Uterus (tissue), 4 donors: ENCODE measurements around the gene KIF27. TPM values are rescaled to one million over a fixed set of nuclear protein-coding genes. Genes with fewer than 3 reads are reported as not detected.
A peak's percentile ranks its signal among the peaks of the same experiment; 100 is the strongest.
"Not testable (repeated sequence)": the region's sequence is repeated elsewhere in the genome, so short reads cannot be mapped to it uniquely, and the experiment has no call there.

Experiments used
- DNase-seq, 2 donors: peaks; one replicate each; pipeline ENCODE4 v3.0.0-alpha.2; 2019 to 2020
- H3K27ac ChIP-seq, 2 donors: fragments of 200-600 bp; sonication (generic); 1 replicate in 1 of 2; 2 replicates in 1 of 2; pipeline ENCODE4 v1.5.1; 2016 to 2018
- H3K27me3 ChIP-seq, 2 donors: fragments of 200-600 bp; sonication (generic); one replicate each; pipeline ENCODE4 v1.5.1; 2018 to 2019; ENCODE audit warnings: control low read depth in 1 of 2
- H3K36me3 ChIP-seq, 2 donors: fragments of 200-600 bp; sonication (generic); one replicate each; pipeline ENCODE4 v1.5.1; 2019; ENCODE audit warnings: control low read depth in 1 of 2
- H3K4me1 ChIP-seq, 2 donors: fragments of 200-600 bp; sonication (generic); one replicate each; pipeline ENCODE4 v1.5.1; 2018 to 2019; ENCODE audit warnings: control low read depth in 1 of 2
- H3K4me3 ChIP-seq, 2 donors: fragments of 200-600 bp; sonication (generic); 1 replicate in 1 of 2; 2 replicates in 1 of 2; pipeline ENCODE4 v1.5.1; 2018 to 2019; ENCODE audit warnings: mild to moderate bottlenecking in 1 of 2
- H3K9me3 ChIP-seq, 2 donors: fragments of 200-600 bp; sonication (generic); one replicate each; pipeline ENCODE4 v1.5.1; 2019; ENCODE audit warnings: control low read depth in 1 of 2
- CTCF ChIP-seq, 4 experiments: fragments of 200-600 bp in 2 of 4; fragments of 450-650 bp in 2 of 4; sonication (generic) in 2 of 4; IDR thresholded peaks; one replicate each; pipeline ENCODE4 v1.5.1; 2016 to 2019; ENCODE audit warnings: antibody characterized with exemption in 4 of 4, mild to moderate bottlenecking in 2 of 4, moderate library complexity in 1 of 4
- POLR2A ChIP-seq, 2 donors: fragments of 450-650 bp; IDR thresholded peaks; one replicate each; pipeline ENCODE4 v1.6.1; 2016; ENCODE audit warnings: antibody characterized with exemption in 2 of 2, mild to moderate bottlenecking in 1 of 2, moderate library complexity in 1 of 2
- intact Hi-C: fragments of 100-400 bp; cut with DNase I; formaldehyde crosslinking; loops from one replicate; pipeline ENCODE4 v1.15.1; 2023; ENCODE audit warnings: low total_unique reads
- total RNA-seq, 4 donors: library from RNA; depleted of rRNA in 3 of 4; stranded (reverse); fragments of >200 nt in 3 of 4; gene quantifications; one replicate each; pipeline versions ENCODE4 v1.1.0 to v1.2.4, GENCODE V29; 2014 to 2023
- donor health status: DM: yes; HTN: yes; CAD: no.

The KIF27 gene
- total RNA-seq, 4 donors from 2014 or later: 4.9 to 23.3 (median 9.6) TPM

GRCh38 chr9:83957248-83957513, 35.9 kb upstream of the KIF27 start:
- DNase-seq: no peak
- Histone ChIP-seq H3K9me3 (no peaks in the 10 kb centered on the region), H3K4me3 (peak overlapping the region; percentile 68 to 72), H3K36me3 (no peaks in the 10 kb centered on the region), H3K27ac (peak overlapping the region; percentile 87), H3K4me1 (no peaks in the 10 kb centered on the region), H3K27me3 (no peaks in the 10 kb centered on the region)
- intact Hi-C loops: no loop called here
- no peak for TF ChIP-seq CTCF (IDR thresholded peaks at IDR 0.05)
- TF ChIP-seq POLR2A (IDR thresholded peaks at IDR 0.05): no peak

- intact Hi-C loops: no loop called here
- Histone ChIP-seq H3K36me3 (no peaks in the 10 kb centered on the region), H3K4me3 (peak overlapping the region; percentile 68 to 72), H3K9me3 (no peaks in the 10 kb centered on the region), H3K4me1 (no peaks in the 10 kb centered on the region), H3K27me3 (no peaks in the 10 kb centered on the region), H3K27ac (peak overlapping the region; percentile 87)
- no peak for TF ChIP-seq POLR2A (IDR thresholded peaks at IDR 0.05)
- TF ChIP-seq CTCF (IDR thresholded peaks at IDR 0.05): no peak
- peak; percentile 56 to 76 for DNase-seq
Measured at GRCh38 chr9:83956436-83957247, 35.4 kb upstream of the KIF27 start.

- intact Hi-C loops: no loop called here
- Histone ChIP-seq H3K4me1 (no peaks in the 10 kb centered on the region), H3K27ac (peak overlapping the region; percentile 87), H3K36me3 (no peaks in the 10 kb centered on the region), H3K9me3 (no peaks in the 10 kb centered on the region), H3K4me3 (peak overlapping the region; percentile 68 to 72), H3K27me3 (no peaks in the 10 kb centered on the region)
- TF ChIP-seq POLR2A (IDR thresholded peaks at IDR 0.05): no peak
- TF ChIP-seq CTCF (IDR thresholded peaks at IDR 0.05): no peak
- peak in 1 of 2 donors; percentile 24 for DNase-seq
Measured at GRCh38 chr9:83956086-83956435, 34.8 kb upstream of the KIF27 start.

- H3K9me3 ChIP-seq, H3K36me3 ChIP-seq, DNase-seq, intact Hi-C loops, H3K27ac ChIP-seq, H3K4me1 ChIP-seq, H3K27me3 ChIP-seq, H3K4me3 ChIP-seq: not testable (repeated sequence)
Measured at GRCh38 chr9:83948096-83948495, 26.9 kb upstream of the KIF27 start.

GRCh38 chr9:83940590-83941303, 19.5 kb upstream of the KIF27 start:
- no peaks in the 10 kb centered on the region for H3K9me3 ChIP-seq
- H3K4me1 ChIP-seq: no peaks in the 10 kb centered on the region
- no peaks in the 10 kb centered on the region for H3K36me3 ChIP-seq
- no peaks in the 10 kb centered on the region for H3K27me3 ChIP-seq
- intact Hi-C loops: no loop called here
- no peak overlapping the region for H3K4me3 ChIP-seq
- TF ChIP-seq POLR2A (IDR thresholded peaks at IDR 0.05) (no peak), CTCF (IDR thresholded peaks at IDR 0.05) (no peak)
- no peak overlapping the region for H3K27ac ChIP-seq
- DNase-seq: no peak
